Astrocyte (in vitro differentiated cells and primary cell): Measurements from ENCODE around the gene CDKN2B-AS1.

Experiments
- CTCF ChIP-seq: IDR thresholded peaks from 2 replicates; pipeline ENCODE4 v1.5.1; 2011; ENCODE audit warnings: low read depth, mild to moderate bottlenecking, inconsistent platforms, low read length, moderate library complexity; ENCODE audit not compliant: insufficient read depth
- EZH2 ChIP-seq: IDR thresholded peaks from 2 replicates; pipeline ENCODE4 v1.6.1; 2012; ENCODE audit warnings: mild to moderate bottlenecking, low read length, inconsistent platforms; ENCODE audit not compliant: insufficient read depth

- no peak for TF ChIP-seq CTCF
- TF ChIP-seq EZH2: no peak
Measured at GRCh38 chr9:22041344-22041743, 46.8 kb downstream of the CDKN2B-AS1 start.
